Measurements from ENCODE around the gene UMODL1. TPM values are rescaled to one million over a fixed set of nuclear protein-coding genes. Genes with fewer than 3 reads are reported as not detected.

The UMODL1 gene
- polyA plus RNA-seq, 3 donors = not detected

DNA sequence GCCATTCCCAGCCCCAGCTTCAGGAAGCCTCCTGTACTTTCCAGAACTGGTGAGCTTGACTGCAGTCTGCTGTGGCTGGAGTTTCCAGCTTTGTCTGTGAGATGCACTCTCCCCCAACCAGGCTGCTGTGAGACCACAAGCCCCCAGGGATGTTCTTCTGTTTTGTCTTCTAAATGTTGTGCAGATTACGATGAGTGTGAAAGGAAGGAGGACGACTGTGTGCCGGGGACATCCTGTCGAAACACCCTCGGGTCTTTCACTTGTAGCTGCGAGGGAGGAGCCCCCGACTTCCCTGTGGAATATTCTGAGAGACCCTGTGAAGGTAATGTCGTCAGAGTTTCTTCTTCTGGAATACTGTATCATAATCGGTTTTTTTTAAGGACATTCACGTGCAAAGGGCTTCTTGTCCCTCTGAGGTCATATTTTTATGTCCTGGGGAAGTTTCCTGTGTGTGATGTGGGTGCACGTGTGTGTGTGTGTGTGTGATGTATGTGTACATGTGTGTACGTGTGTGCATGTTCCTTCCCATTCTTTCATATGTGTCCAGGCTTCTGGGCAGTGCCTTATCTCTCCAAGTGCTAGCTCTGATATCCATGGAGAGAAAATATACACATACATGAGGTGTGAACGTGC, 49.9 kb downstream of the UMODL1 start:
- Histone ChIP-seq H3K79me2 (ENCODE audit: insufficient read depth, low read length) (no peaks in the 10 kb centered on the region), H3K4me1 (ENCODE audit: control insufficient read depth in 1 of 2, insufficient read depth in 2 of 2, low read length in 2 of 2) (peaks cover 41 to 43% of the 10 kb centered on the region in 2 donors), H3K27me3 (ENCODE audit: control insufficient read depth in 2 of 2, insufficient read depth in 2 of 2, low read length in 2 of 2) (peaks cover 5 to 33% of the 10 kb centered on the region in 2 donors), H3K36me3 (replicated peaks in 1 of 2; ENCODE audit: control insufficient read depth in 1 of 2, insufficient read depth in 2 of 2, low read length in 2 of 2) (no peaks in the 10 kb centered on the region), H3K9me3 (replicated peaks in 1 of 2; ENCODE audit: control insufficient read depth in 1 of 2, insufficient read depth in 1 of 2, low read length in 2 of 2) (no peaks in the 10 kb centered on the region), H3K27ac (ENCODE audit: low read depth in 1 of 2, low read length in 2 of 2) (no peak overlapping the region), H3K9ac (ENCODE audit: insufficient read depth, low read length, poor library complexity, severe bottlenecking) (no peak overlapping the region), H3K4me3 (replicated peaks in 1 of 3; ENCODE audit: low read depth in 2 of 3, low read length in 3 of 3) (no peak overlapping the region), H3K4me2 (replicated peaks; ENCODE audit: extremely low read depth, low read length, poor library complexity, severe bottlenecking) (no peak overlapping the region), H2AFZ (ENCODE audit: insufficient read depth, low read depth, low read length, poor library complexity, severe bottlenecking) (no peak overlapping the region), H4K20me1 (ENCODE audit: insufficient read depth, low read length) (no peaks in the 10 kb centered on the region)
- intact Hi-C loops (cut with micrococcal nuclease) = no loop called here
- no peak for DNase-seq
- Mint-ChIP-seq H3K27me3 (ENCODE audit: low read depth in 3 of 3) (peaks cover 31 to 51% (median 41%) of the 10 kb centered on the region in 3 donors), H3K4me3 (peak overlapping the region in 1 of 2 donors; percentile 28), H3K4me1 (peaks cover 50% of the 10 kb centered on the region), H3K9me3 (no peaks in the 10 kb centered on the region), H3K27ac (peak overlapping the region in 1 of 7 donors; percentile 8), H3K36me3 (no peaks in the 10 kb centered on the region)
- 22% methylated on average over 10 of the region's 13 CpGs for WGBS (ENCODE audit: insufficient coverage)
- TF ChIP-seq, protein P1, sequence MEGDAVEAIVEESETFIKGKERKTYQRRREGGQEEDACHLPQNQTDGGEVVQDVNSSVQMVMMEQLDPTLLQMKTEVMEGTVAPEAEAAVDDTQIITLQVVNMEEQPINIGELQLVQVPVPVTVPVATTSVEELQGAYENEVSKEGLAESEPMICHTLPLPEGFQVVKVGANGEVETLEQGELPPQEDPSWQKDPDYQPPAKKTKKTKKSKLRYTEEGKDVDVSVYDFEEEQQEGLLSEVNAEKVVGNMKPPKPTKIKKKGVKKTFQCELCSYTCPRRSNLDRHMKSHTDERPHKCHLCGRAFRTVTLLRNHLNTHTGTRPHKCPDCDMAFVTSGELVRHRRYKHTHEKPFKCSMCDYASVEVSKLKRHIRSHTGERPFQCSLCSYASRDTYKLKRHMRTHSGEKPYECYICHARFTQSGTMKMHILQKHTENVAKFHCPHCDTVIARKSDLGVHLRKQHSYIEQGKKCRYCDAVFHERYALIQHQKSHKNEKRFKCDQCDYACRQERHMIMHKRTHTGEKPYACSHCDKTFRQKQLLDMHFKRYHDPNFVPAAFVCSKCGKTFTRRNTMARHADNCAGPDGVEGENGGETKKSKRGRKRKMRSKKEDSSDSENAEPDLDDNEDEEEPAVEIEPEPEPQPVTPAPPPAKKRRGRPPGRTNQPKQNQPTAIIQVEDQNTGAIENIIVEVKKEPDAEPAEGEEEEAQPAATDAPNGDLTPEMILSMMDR (IDR thresholded peaks at IDR 0.05) = no peak

DNA sequence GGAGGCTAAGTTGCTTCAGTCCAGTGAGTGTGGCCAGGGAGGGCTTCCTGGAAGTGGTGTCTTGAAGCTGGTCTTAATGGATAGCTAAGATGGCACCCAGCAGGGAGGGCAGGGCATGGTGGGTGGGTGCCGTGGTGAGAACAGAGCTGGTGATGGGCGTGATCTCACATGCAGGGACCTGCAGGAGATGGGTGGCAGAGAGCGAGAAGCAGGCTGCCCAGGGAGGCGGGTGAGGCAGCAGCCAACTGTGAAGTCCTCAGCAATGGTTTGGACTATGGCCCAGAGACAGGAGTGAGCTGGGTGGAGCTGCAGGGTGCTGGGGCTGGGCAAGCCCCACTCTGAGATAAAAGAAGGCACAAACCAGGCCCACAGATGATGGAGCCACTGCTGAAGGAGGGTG, 50.7 kb downstream of the UMODL1 start:
- Histone ChIP-seq H3K4me2 (replicated peaks; ENCODE audit: extremely low read depth, low read length, poor library complexity, severe bottlenecking) (no peak overlapping the region), H2AFZ (ENCODE audit: insufficient read depth, low read depth, low read length, poor library complexity, severe bottlenecking) (no peak overlapping the region), H3K27ac (ENCODE audit: low read depth in 1 of 2, low read length in 2 of 2) (no peak overlapping the region), H4K20me1 (ENCODE audit: insufficient read depth, low read length) (no peaks in the 10 kb centered on the region), H3K4me3 (replicated peaks in 1 of 3; ENCODE audit: low read depth in 2 of 3, low read length in 3 of 3) (no peak overlapping the region), H3K4me1 (ENCODE audit: control insufficient read depth in 1 of 2, insufficient read depth in 2 of 2, low read length in 2 of 2) (peaks cover 49 to 51% of the 10 kb centered on the region in 2 donors), H3K79me2 (ENCODE audit: insufficient read depth, low read length) (no peaks in the 10 kb centered on the region), H3K27me3 (ENCODE audit: control insufficient read depth in 2 of 2, insufficient read depth in 2 of 2, low read length in 2 of 2) (peaks cover 5 to 33% of the 10 kb centered on the region in 2 donors), H3K9ac (ENCODE audit: insufficient read depth, low read length, poor library complexity, severe bottlenecking) (no peak overlapping the region), H3K36me3 (replicated peaks in 1 of 2; ENCODE audit: control insufficient read depth in 1 of 2, insufficient read depth in 2 of 2, low read length in 2 of 2) (no peaks in the 10 kb centered on the region), H3K9me3 (replicated peaks in 1 of 2; ENCODE audit: control insufficient read depth in 1 of 2, insufficient read depth in 1 of 2, low read length in 2 of 2) (no peaks in the 10 kb centered on the region)
- Mint-ChIP-seq H3K36me3 (no peaks in the 10 kb centered on the region), H3K9me3 (no peaks in the 10 kb centered on the region), H3K27me3 (ENCODE audit: low read depth in 3 of 3) (peaks cover 31 to 55% (median 41%) of the 10 kb centered on the region in 3 donors), H3K4me1 (peaks cover 58% of the 10 kb centered on the region), H3K4me3 (peak overlapping the region in 1 of 2 donors; percentile 48), H3K27ac (peak overlapping the region in 3 of 7 donors; percentile 26 to 76 (median 46))
- TF ChIP-seq, protein P1 (IDR thresholded peaks at IDR 0.05) = no peak
- no peak for DNase-seq
- WGBS (ENCODE audit: insufficient coverage) = 96% methylated on average over 3 of the region's 4 CpGs
- intact Hi-C loops (cut with micrococcal nuclease) = no loop called here
